K562 (cell line): ENCODE measurements around the gene PRKD2. TPM values are rescaled to one million over a fixed set of nuclear protein-coding genes. Genes with fewer than 3 reads are reported as not detected.

Experiments used
- MTF1 ChIP-seq: fragments of 250-450 bp; sonication (Bioruptor Pico); IDR thresholded peaks from 2 replicates; pipeline ENCODE4 v1.9.0; 2021; ENCODE audit warnings: moderate library complexity, mild to moderate bottlenecking, inconsistent platforms, borderline replicate concordance
- polyA plus RNA-seq, 8 experiments: library from polyadenylated mRNA; depleted of rRNA in 4 of 8; stranded (reverse) in 5 of 8; unstranded in 3 of 8; fragments of >200 nt; fragmentation: Nextera tagmentation in 2 of 8; fragmentation: Illumina TruSeq in 1 of 8; extraction: Ambion mirVana in 2 of 8; extraction: Trizol in 1 of 8; gene quantifications; 2 replicates each; pipeline versions ENCODE4 v1.2.1 to v1.2.3, GENCODE V29; 2011 to 2014; ENCODE audit warnings: inconsistent platforms in 1 of 8, missing spikeins in 1 of 8
- total RNA-seq, 7 experiments: library from RNA; depleted of rRNA in 6 of 7; stranded (reverse); fragments of >200 nt in 6 of 7; fragmentation: Illumina TruSeq in 2 of 7; extraction: Trizol in 2 of 7; gene quantifications; 2 replicates each; pipeline versions ENCODE4 v1.2.1 to v1.2.3, GENCODE V29; 2011 to 2021; ENCODE audit warnings: low replicate concordance in 1 of 7
- TF ChIP-seq, protein P1 (sequence below), 2 experiments: fragments of 450-650 bp; formaldehyde crosslinking in 1 of 2; IDR thresholded peaks; 2 replicates each; pipeline versions ENCODE4 v1.4.0 to v1.6.1; 2014 to 2020; ENCODE audit warnings: mild to moderate bottlenecking in 2 of 2, borderline replicate concordance in 1 of 2, low read depth in 1 of 2
- TF ChIP-seq, protein P2 (sequence below): sonication (generic); formaldehyde crosslinking; IDR thresholded peaks from 2 replicates; pipeline ENCODE4 v1.8.0; 2022; ENCODE audit warnings: mild to moderate bottlenecking, missing genetic modification reagents
- TF ChIP-seq, protein P3 (sequence below): fragments of 250-450 bp; sonication (Bioruptor Pico); IDR thresholded peaks from 2 replicates; pipeline ENCODE4 v1.4.0; 2020; ENCODE audit warnings: mild to moderate bottlenecking
- TF ChIP-seq, protein P4 (sequence below), 2 experiments: IDR thresholded peaks; 2 replicates each; pipeline ENCODE4 v1.6.1; 2011; ENCODE audit warnings: borderline replicate concordance in 1 of 2, control low read depth in 1 of 2, low read depth in 1 of 2, low read length in 1 of 2, mild to moderate bottlenecking in 1 of 2, mixed read lengths in 1 of 2, moderate library complexity in 1 of 2; ENCODE audit not compliant: insufficient read depth in 1 of 2, insufficient read length in 1 of 2, poor library complexity in 1 of 2, severe bottlenecking in 1 of 2; ENCODE audit errors: extremely low read depth in 1 of 2
- TF ChIP-seq, protein P5 (sequence below): IDR thresholded peaks from 2 replicates; pipeline ENCODE4 v1.6.1; 2014; ENCODE audit warnings: antibody characterized with exemption

PRKD2 gene
- total and polyA plus RNA-seq, 9 of the 15 experiments (the other 6 are each of a cell fraction or from before 2014, with no cell fraction given): 1.8 to 60.0 (median 15.0) TPM

DNA sequence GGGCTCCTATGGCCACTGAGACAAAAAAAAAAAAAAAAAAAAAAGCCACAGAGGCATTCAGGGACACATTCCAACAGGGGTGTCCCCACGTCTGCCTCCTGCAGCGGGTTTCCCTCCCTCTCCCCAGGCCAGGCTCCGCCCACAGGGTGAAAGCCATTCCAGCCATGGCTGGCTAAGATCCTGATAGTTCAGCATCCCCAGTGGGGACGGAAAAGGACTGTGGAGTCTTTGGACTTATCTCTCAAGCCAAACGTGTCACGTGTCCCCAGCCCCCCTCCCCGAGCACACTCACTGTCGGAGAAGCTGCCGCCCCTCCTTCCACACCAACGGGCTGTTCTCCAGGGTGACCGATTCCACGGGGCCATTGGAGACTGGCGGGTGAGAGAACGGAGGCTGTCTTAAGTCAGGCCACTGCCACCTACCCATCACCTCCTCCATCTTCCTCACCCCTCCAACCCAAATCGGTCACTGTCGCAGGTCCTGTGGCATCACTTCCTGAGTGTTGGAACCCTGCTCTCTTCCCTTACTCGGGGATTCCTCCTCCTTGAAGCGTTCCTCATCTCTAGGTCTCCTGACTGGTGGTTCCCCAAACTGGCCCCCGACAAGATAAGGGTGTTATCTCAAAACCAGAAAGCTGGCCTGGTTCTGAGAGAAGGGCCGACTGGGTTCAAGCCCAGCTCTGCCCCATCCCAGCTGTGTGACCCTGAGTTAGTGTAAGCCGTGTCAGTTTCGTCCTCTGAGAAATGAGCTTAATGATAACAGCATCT lies 19.8 kb upstream of the PRKD2 start (continued):
- TF ChIP-seq, protein P1, sequence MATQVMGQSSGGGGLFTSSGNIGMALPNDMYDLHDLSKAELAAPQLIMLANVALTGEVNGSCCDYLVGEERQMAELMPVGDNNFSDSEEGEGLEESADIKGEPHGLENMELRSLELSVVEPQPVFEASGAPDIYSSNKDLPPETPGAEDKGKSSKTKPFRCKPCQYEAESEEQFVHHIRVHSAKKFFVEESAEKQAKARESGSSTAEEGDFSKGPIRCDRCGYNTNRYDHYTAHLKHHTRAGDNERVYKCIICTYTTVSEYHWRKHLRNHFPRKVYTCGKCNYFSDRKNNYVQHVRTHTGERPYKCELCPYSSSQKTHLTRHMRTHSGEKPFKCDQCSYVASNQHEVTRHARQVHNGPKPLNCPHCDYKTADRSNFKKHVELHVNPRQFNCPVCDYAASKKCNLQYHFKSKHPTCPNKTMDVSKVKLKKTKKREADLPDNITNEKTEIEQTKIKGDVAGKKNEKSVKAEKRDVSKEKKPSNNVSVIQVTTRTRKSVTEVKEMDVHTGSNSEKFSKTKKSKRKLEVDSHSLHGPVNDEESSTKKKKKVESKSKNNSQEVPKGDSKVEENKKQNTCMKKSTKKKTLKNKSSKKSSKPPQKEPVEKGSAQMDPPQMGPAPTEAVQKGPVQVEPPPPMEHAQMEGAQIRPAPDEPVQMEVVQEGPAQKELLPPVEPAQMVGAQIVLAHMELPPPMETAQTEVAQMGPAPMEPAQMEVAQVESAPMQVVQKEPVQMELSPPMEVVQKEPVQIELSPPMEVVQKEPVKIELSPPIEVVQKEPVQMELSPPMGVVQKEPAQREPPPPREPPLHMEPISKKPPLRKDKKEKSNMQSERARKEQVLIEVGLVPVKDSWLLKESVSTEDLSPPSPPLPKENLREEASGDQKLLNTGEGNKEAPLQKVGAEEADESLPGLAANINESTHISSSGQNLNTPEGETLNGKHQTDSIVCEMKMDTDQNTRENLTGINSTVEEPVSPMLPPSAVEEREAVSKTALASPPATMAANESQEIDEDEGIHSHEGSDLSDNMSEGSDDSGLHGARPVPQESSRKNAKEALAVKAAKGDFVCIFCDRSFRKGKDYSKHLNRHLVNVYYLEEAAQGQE (IDR thresholded peaks at IDR 0.05; ENCODE audit: borderline replicate concordance): peak; percentile 90
- TF ChIP-seq, protein P1 (CRISPR knock-in tag; IDR thresholded peaks at IDR 0.05; ENCODE audit: low read depth): peak; percentile 69; the same call in 1 of the 2 replicates
- TF ChIP-seq MTF1 (CRISPR knock-in tag): no peak
- TF ChIP-seq, protein P2, sequence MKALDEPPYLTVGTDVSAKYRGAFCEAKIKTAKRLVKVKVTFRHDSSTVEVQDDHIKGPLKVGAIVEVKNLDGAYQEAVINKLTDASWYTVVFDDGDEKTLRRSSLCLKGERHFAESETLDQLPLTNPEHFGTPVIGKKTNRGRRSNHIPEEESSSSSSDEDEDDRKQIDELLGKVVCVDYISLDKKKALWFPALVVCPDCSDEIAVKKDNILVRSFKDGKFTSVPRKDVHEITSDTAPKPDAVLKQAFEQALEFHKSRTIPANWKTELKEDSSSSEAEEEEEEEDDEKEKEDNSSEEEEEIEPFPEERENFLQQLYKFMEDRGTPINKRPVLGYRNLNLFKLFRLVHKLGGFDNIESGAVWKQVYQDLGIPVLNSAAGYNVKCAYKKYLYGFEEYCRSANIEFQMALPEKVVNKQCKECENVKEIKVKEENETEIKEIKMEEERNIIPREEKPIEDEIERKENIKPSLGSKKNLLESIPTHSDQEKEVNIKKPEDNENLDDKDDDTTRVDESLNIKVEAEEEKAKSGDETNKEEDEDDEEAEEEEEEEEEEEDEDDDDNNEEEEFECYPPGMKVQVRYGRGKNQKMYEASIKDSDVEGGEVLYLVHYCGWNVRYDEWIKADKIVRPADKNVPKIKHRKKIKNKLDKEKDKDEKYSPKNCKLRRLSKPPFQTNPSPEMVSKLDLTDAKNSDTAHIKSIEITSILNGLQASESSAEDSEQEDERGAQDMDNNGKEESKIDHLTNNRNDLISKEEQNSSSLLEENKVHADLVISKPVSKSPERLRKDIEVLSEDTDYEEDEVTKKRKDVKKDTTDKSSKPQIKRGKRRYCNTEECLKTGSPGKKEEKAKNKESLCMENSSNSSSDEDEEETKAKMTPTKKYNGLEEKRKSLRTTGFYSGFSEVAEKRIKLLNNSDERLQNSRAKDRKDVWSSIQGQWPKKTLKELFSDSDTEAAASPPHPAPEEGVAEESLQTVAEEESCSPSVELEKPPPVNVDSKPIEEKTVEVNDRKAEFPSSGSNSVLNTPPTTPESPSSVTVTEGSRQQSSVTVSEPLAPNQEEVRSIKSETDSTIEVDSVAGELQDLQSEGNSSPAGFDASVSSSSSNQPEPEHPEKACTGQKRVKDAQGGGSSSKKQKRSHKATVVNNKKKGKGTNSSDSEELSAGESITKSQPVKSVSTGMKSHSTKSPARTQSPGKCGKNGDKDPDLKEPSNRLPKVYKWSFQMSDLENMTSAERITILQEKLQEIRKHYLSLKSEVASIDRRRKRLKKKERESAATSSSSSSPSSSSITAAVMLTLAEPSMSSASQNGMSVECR (CRISPR knock-in tag): no peak
- TF ChIP-seq, protein P3, sequence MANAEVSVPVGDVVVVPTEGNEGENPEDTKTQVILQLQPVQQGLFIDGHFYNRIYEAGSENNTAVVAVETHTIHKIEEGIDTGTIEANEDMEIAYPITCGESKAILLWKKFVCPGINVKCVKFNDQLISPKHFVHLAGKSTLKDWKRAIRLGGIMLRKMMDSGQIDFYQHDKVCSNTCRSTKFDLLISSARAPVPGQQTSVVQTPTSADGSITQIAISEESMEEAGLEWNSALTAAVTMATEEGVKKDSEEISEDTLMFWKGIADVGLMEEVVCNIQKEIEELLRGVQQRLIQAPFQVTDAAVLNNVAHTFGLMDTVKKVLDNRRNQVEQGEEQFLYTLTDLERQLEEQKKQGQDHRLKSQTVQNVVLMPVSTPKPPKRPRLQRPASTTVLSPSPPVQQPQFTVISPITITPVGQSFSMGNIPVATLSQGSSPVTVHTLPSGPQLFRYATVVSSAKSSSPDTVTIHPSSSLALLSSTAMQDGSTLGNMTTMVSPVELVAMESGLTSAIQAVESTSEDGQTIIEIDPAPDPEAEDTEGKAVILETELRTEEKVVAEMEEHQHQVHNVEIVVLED: no peak
- TF ChIP-seq, protein P4, sequence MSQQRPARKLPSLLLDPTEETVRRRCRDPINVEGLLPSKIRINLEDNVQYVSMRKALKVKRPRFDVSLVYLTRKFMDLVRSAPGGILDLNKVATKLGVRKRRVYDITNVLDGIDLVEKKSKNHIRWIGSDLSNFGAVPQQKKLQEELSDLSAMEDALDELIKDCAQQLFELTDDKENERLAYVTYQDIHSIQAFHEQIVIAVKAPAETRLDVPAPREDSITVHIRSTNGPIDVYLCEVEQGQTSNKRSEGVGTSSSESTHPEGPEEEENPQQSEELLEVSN (IDR thresholded peaks at IDR 0.05; ENCODE audit: borderline replicate concordance in 1 of 2, extremely low read depth in 1 of 2, insufficient read depth in 1 of 2, insufficient read length in 1 of 2, low read depth in 1 of 2, low read length in 1 of 2, poor library complexity in 1 of 2, severe bottlenecking in 1 of 2): peak in 1 of 2 experiments; percentile 40
- TF ChIP-seq, protein P5, sequence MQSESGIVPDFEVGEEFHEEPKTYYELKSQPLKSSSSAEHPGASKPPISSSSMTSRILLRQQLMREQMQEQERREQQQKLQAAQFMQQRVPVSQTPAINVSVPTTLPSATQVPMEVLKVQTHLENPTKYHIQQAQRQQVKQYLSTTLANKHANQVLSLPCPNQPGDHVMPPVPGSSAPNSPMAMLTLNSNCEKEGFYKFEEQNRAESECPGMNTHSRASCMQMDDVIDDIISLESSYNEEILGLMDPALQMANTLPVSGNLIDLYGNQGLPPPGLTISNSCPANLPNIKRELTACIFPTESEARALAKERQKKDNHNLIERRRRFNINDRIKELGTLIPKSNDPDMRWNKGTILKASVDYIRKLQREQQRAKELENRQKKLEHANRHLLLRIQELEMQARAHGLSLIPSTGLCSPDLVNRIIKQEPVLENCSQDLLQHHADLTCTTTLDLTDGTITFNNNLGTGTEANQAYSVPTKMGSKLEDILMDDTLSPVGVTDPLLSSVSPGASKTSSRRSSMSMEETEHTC: peak; percentile 42; the same call in 1 of the 2 replicates
